ENCODE measurements around the gene HAPLN3.

HAPLN3 gene

GRCh38 chr15:88909956-88910831, 14.8 kb upstream of the HAPLN3 start:
- DNase-seq: no peak

- DNase-seq: no peak
These were observed 13.6 kb upstream of the HAPLN3 start for GRCh38 chr15:88908697-88909621.

GRCh38 chr15:88908123-88908522, 12.8 kb upstream of the HAPLN3 start:
- DNase-seq: no peak

- no peak for DNase-seq
These were observed 11.8 kb upstream of the HAPLN3 start for GRCh38 chr15:88907111-88907510.

- DNase-seq: no peak
These were observed 11.2 kb upstream of the HAPLN3 start for GRCh38 chr15:88906551-88906950.

- no peak for DNase-seq
These were observed 10.8 kb upstream of the HAPLN3 start for GRCh38 chr15:88906130-88906529.

- DNase-seq: no peak
These were observed 10.2 kb upstream of the HAPLN3 start for GRCh38 chr15:88905576-88905975.

- peak; percentile 66 for DNase-seq
These were observed 9.4 kb upstream of the HAPLN3 start for GRCh38 chr15:88904624-88905327.

GRCh38 chr15:88904257-88904623, 8.9 kb upstream of the HAPLN3 start:
- DNase-seq: no peak

GRCh38 chr15:88902846-88903245, 7.5 kb upstream of the HAPLN3 start:
- no peak for DNase-seq

- DNase-seq: no peak
These were observed 7.0 kb upstream of the HAPLN3 start for GRCh38 chr15:88902221-88902835.

GRCh38 chr15:88901508-88902220, 6.3 kb upstream of the HAPLN3 start:
- DNase-seq: no peak

GRCh38 chr15:88900982-88901418, 5.7 kb upstream of the HAPLN3 start:
- DNase-seq: no peak

- no peak for DNase-seq
These were observed 5.1 kb upstream of the HAPLN3 start for GRCh38 chr15:88900309-88900981.

GRCh38 chr15:88899251-88899650, 3.9 kb upstream of the HAPLN3 start:
- DNase-seq: no peak

- DNase-seq: no peak
These were observed 3.4 kb upstream of the HAPLN3 start for GRCh38 chr15:88898736-88899135.

GRCh38 chr15:88897456-88898194, 2.3 kb upstream of the HAPLN3 start:
- DNase-seq: peak; percentile 24

- no peak for DNase-seq
These were observed 1.8 kb upstream of the HAPLN3 start for GRCh38 chr15:88897142-88897455.

- DNase-seq: no peak
These were observed 1.1 kb upstream of the HAPLN3 start for GRCh38 chr15:88896333-88897033.

GRCh38 chr15:88894348-88894818, 961 bp downstream of the HAPLN3 start:
- DNase-seq: no peak
